ENCODE measurements around the gene NKAPL. TPM values are rescaled to one million over a fixed set of nuclear protein-coding genes. Genes with fewer than 3 reads are reported as not detected.

NKAPL gene
- total and polyA plus RNA-seq, 2 of the 13 experiments (the other 11 are each of a cell fraction or from before 2014, with no cell fraction given) = not detected

DNA sequence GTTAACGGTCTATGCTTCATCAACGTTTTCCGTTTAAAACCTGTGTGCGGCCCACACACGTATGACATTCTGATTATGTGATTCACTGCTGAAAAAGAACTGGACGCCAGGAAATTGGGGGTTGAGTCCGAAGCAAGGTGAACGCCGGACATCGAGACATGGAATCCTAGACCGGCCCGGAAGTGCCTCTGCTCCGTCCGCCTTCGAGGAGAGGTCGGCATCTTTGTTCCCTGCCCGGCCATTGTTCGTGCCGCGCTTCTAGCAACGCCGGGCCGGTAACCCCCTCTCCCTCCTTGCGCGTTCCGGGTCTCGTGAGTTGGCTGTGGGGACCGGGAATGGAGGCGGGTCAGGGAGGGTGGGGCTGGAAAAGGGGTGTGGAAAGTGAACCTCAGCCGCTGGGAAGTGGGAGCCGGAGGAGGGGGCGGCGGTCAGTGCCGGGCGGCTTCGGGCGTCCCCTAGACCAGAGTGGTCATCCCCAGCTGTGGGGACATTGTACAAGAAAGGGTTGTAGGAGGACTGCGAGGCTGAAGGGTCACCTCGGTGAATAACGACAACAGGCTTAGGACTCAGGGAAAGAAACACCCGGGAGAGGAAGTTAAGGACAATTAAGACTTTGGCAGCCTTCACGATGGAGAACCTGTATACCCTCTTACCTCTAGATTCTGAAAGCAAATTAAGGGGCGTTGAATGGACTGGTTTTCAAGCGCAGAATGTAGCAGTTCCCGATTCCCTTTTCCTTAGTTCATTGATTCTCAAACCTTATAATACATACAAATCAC is 33.9 kb upstream of the NKAPL start, which contains the start of gene ZSCAN9 (continued):
- TF ChIP-seq, protein P1, sequence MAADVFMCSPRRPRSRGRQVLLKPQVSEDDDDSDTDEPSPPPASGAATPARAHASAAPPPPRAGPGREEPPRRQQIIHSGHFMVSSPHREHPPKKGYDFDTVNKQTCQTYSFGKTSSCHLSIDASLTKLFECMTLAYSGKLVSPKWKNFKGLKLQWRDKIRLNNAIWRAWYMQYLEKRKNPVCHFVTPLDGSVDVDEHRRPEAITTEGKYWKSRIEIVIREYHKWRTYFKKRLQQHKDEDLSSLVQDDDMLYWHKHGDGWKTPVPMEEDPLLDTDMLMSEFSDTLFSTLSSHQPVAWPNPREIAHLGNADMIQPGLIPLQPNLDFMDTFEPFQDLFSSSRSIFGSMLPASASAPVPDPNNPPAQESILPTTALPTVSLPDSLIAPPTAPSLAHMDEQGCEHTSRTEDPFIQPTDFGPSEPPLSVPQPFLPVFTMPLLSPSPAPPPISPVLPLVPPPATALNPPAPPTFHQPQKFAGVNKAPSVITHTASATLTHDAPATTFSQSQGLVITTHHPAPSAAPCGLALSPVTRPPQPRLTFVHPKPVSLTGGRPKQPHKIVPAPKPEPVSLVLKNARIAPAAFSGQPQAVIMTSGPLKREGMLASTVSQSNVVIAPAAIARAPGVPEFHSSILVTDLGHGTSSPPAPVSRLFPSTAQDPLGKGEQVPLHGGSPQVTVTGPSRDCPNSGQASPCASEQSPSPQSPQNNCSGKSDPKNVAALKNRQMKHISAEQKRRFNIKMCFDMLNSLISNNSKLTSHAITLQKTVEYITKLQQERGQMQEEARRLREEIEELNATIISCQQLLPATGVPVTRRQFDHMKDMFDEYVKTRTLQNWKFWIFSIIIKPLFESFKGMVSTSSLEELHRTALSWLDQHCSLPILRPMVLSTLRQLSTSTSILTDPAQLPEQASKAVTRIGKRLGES (CRISPR knock-in tag; IDR thresholded peaks at IDR 0.05; ENCODE audit: borderline replicate concordance) = 0 out of 2 replicates have a peak, but pooled peaks have one; percentile 24
- peak; percentile 92 for TF ChIP-seq ZMAT3 (CRISPR knock-in tag; conservative IDR thresholded peaks at IDR 0.05)
- TF ChIP-seq ZNF530 (CRISPR knock-in tag; IDR thresholded peaks at IDR 0.05; ENCODE audit: low read depth) = no peak
- TF ChIP-seq ZFAT (CRISPR knock-in tag; conservative IDR thresholded peaks at IDR 0.05) = no peak
- TF ChIP-seq, protein P2, sequence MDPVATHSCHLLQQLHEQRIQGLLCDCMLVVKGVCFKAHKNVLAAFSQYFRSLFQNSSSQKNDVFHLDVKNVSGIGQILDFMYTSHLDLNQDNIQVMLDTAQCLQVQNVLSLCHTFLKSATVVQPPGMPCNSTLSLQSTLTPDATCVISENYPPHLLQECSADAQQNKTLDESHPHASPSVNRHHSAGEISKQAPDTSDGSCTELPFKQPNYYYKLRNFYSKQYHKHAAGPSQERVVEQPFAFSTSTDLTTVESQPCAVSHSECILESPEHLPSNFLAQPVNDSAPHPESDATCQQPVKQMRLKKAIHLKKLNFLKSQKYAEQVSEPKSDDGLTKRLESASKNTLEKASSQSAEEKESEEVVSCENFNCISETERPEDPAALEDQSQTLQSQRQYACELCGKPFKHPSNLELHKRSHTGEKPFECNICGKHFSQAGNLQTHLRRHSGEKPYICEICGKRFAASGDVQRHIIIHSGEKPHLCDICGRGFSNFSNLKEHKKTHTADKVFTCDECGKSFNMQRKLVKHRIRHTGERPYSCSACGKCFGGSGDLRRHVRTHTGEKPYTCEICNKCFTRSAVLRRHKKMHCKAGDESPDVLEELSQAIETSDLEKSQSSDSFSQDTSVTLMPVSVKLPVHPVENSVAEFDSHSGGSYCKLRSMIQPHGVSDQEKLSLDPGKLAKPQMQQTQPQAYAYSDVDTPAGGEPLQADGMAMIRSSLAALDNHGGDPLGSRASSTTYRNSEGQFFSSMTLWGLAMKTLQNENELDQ (CRISPR knock-in tag; IDR thresholded peaks at IDR 0.05; ENCODE audit: borderline replicate concordance) = peak; percentile 24; the same call in 1 of the 2 replicates
- TF ChIP-seq NFIB (CRISPR knock-in tag; IDR thresholded peaks at IDR 0.05; ENCODE audit: borderline replicate concordance) = no peak
- peak; percentile 92; the same call in 1 of the 2 replicates for TF ChIP-seq ZNF451 (CRISPR knock-in tag; IDR thresholded peaks at IDR 0.05)
- TF ChIP-seq, protein P3, sequence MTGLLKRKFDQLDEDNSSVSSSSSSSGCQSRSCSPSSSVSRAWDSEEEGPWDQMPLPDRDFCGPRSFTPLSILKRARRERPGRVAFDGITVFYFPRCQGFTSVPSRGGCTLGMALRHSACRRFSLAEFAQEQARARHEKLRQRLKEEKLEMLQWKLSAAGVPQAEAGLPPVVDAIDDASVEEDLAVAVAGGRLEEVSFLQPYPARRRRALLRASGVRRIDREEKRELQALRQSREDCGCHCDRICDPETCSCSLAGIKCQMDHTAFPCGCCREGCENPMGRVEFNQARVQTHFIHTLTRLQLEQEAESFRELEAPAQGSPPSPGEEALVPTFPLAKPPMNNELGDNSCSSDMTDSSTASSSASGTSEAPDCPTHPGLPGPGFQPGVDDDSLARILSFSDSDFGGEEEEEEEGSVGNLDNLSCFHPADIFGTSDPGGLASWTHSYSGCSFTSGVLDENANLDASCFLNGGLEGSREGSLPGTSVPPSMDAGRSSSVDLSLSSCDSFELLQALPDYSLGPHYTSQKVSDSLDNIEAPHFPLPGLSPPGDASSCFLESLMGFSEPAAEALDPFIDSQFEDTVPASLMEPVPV (CRISPR knock-in tag; IDR thresholded peaks at IDR 0.05) = peak; percentile 89; the same call in 1 of the 2 replicates
- TF ChIP-seq, protein P4, sequence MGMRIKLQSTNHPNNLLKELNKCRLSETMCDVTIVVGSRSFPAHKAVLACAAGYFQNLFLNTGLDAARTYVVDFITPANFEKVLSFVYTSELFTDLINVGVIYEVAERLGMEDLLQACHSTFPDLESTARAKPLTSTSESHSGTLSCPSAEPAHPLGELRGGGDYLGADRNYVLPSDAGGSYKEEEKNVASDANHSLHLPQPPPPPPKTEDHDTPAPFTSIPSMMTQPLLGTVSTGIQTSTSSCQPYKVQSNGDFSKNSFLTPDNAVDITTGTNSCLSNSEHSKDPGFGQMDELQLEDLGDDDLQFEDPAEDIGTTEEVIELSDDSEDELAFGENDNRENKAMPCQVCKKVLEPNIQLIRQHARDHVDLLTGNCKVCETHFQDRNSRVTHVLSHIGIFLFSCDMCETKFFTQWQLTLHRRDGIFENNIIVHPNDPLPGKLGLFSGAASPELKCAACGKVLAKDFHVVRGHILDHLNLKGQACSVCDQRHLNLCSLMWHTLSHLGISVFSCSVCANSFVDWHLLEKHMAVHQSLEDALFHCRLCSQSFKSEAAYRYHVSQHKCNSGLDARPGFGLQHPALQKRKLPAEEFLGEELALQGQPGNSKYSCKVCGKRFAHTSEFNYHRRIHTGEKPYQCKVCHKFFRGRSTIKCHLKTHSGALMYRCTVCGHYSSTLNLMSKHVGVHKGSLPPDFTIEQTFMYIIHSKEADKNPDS (CRISPR knock-in tag; IDR thresholded peaks at IDR 0.05) = no peak
- TF ChIP-seq, protein P5, sequence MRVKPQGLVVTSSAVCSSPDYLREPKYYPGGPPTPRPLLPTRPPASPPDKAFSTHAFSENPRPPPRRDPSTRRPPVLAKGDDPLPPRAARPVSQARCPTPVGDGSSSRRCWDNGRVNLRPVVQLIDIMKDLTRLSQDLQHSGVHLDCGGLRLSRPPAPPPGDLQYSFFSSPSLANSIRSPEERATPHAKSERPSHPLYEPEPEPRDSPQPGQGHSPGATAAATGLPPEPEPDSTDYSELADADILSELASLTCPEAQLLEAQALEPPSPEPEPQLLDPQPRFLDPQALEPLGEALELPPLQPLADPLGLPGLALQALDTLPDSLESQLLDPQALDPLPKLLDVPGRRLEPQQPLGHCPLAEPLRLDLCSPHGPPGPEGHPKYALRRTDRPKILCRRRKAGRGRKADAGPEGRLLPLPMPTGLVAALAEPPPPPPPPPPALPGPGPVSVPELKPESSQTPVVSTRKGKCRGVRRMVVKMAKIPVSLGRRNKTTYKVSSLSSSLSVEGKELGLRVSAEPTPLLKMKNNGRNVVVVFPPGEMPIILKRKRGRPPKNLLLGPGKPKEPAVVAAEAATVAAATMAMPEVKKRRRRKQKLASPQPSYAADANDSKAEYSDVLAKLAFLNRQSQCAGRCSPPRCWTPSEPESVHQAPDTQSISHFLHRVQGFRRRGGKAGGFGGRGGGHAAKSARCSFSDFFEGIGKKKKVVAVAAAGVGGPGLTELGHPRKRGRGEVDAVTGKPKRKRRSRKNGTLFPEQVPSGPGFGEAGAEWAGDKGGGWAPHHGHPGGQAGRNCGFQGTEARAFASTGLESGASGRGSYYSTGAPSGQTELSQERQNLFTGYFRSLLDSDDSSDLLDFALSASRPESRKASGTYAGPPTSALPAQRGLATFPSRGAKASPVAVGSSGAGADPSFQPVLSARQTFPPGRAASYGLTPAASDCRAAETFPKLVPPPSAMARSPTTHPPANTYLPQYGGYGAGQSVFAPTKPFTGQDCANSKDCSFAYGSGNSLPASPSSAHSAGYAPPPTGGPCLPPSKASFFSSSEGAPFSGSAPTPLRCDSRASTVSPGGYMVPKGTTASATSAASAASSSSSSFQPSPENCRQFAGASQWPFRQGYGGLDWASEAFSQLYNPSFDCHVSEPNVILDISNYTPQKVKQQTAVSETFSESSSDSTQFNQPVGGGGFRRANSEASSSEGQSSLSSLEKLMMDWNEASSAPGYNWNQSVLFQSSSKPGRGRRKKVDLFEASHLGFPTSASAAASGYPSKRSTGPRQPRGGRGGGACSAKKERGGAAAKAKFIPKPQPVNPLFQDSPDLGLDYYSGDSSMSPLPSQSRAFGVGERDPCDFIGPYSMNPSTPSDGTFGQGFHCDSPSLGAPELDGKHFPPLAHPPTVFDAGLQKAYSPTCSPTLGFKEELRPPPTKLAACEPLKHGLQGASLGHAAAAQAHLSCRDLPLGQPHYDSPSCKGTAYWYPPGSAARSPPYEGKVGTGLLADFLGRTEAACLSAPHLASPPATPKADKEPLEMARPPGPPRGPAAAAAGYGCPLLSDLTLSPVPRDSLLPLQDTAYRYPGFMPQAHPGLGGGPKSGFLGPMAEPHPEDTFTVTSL (CRISPR knock-in tag; IDR thresholded peaks at IDR 0.05; ENCODE audit: borderline replicate concordance) = peak; percentile 72; the same call in 1 of the 2 replicates
- TF ChIP-seq NR2F2 (IDR thresholded peaks at IDR 0.05; ENCODE audit: borderline replicate concordance, low read depth) = no peak

Data from HepG2 (cell line).